Pancreas (tissue), 10 donors: Measurements from ENCODE around the gene PHKA1. TPM values are rescaled to one million over a fixed set of nuclear protein-coding genes. Genes with fewer than 3 reads are reported as not detected.
"Not testable (repeated sequence)": the region's sequence is repeated elsewhere in the genome, so short reads cannot be mapped to it uniquely, and the experiment has no call there.

Source experiments
- ATAC-seq, 4 donors: fragments of 200-7000 bp; cut with Tn5 transposase; one replicate each; pipeline versions ENCODE4 v1.8.0 to v1.9.1; 2020; ENCODE audit warnings: mild to moderate bottlenecking in 4 of 4, moderate library complexity in 4 of 4
- DNase-seq, 6 donors: peaks; one replicate each; pipeline ENCODE4 v3.0.0-alpha.2; 2020
- FAIRE-seq: peaks from 2 replicates; lab custom pipeline; 2012; peaks lifted over from hg19 to GRCh38; lab: Jason Lieb, UNC
- H3K27ac ChIP-seq, 4 donors: fragments of 200-600 bp; sonication (generic); 1 replicate in 3 of 4; 2 replicates in 1 of 4; pipeline versions ENCODE4 v1.5.0 to v1.8.0; 2020
- H3K27me3 ChIP-seq, 4 donors: fragments of 200-600 bp; one replicate each; pipeline ENCODE4 v1.8.0; 2021
- H3K36me3 ChIP-seq, 3 donors: fragments of 200-600 bp; sonication (generic) in 1 of 3; one replicate each; pipeline versions ENCODE4 v1.5.0 to v1.8.0; 2020 to 2021
- H3K4me1 ChIP-seq, 3 donors: fragments of 200-600 bp; one replicate each; pipeline ENCODE4 v1.8.0; 2021
- H3K4me3 ChIP-seq, 4 donors: fragments of 200-600 bp; sonication (generic) in 2 of 4; one replicate each; pipeline versions ENCODE4 v1.5.0 to v1.8.0; 2020 to 2021
- H3K9me3 ChIP-seq, 4 donors: fragments of 200-600 bp; one replicate each; pipeline ENCODE4 v1.8.0; 2021
- CTCF ChIP-seq, 4 donors: fragments of 200-600 bp; sonication (generic) in 3 of 4; IDR thresholded peaks; one replicate each; pipeline versions ENCODE4 v1.5.0 to v1.8.0; 2021; ENCODE audit warnings: antibody characterized with exemption in 4 of 4
- WGBS, 2 donors: extraction: QIAGEN DNeasy Blood & Tissue Kit; methylation state at CpG; one replicate each; pipeline ENCODE4 v1.1.7; 2013; 5-methylcytosine and 5-hydroxymethylcytosine counted together
- intact Hi-C, 3 donors: fragments of 100-400 bp; cut with DNase I; formaldehyde crosslinking; loops; one replicate each; pipeline versions ENCODE4 v1.11.1 to v1.14.2; 2022
- polyA plus RNA-seq, 2 donors: library from polyadenylated mRNA; stranded (reverse); fragments of 200-250 nt; gene quantifications; one replicate each; pipeline ENCODE4 v1.2.3, GENCODE V29; 2013
- total RNA-seq, 6 donors: library from RNA; stranded (reverse); fragmentation: NEBNext Ultra II Directional in 4 of 6; extraction: Animal tissue kit (Norgen Biotek cat#: 25700) in 4 of 6; gene quantifications; one replicate each; pipeline versions ENCODE4 v1.2.1 to v1.2.4, GENCODE V29; 2021 to 2023
- donor health status: healthy with polysubstance abuse.
- donor health status: DM: no; HTN: no; CAD: no; lungs with moderate emphysema.
- donor health status: DM: no; HTN: no; CAD: no.
- donor health status: control.
- donor health status: control.
- donor health status: Bipolar disorder and iron deficiency.
- donor health status: DM: yes; HTN: yes; CAD: no.
- donor health status: DM: no; HTN: no; CAD: no.
- donor health status: DM: no; HTN: no; CAD: no.
- donor health status: DM: yes; HTN: yes; CAD: no.

PHKA1 gene
- total and polyA plus RNA-seq, 8 donors, result 3.5 to 7.4 (median 5.0) TPM

- no peaks in the 10 kb centered on the region for H3K9me3 ChIP-seq
- 64 to 67% methylated on average over 2 of the region's 2 CpGs for WGBS, 2 donors
- FAIRE-seq (no peak), DNase-seq (no peak), ATAC-seq (peak in 3 of 4 donors; percentile 55 to 68 (median 60))
- TF ChIP-seq CTCF (IDR thresholded peaks at IDR 0.05), result no peak
- H3K36me3 ChIP-seq, result no peaks in the 10 kb centered on the region
- intact Hi-C loops, result no loop called here
- no peaks in the 10 kb centered on the region for H3K27me3 ChIP-seq
- H3K4me1 ChIP-seq, result no peaks in the 10 kb centered on the region
- H3K4me3 ChIP-seq, result no peak overlapping the region
- H3K27ac ChIP-seq, result no peak overlapping the region
These were observed 104.8 kb downstream of the PHKA1 start for GRCh38 chrX:72609313-72609712.

DNA sequence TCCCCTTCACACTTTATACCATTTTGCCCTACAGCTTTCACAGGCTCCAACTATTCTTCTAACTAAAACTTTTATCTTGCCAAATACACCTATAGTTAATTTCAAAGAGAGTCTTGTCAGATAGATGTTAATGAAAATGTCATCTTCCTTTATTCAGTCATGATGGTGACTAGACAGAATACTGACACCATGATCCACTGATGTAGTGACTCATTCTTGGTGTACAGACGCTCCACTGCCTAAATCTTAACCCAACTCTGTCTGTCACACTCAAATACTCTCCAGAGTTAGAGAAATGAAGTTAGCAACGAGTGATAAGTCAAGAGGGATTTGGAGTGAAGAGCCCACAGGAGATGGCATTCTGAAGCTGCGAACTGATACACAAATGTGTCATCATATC lies 109.4 kb downstream of the PHKA1 start:
- Histone ChIP-seq H3K36me3 (no peaks in the 10 kb centered on the region), H3K9me3 (no peaks in the 10 kb centered on the region), H3K27me3 (peaks cover 0 to 3% (median 0%) of the 10 kb centered on the region in 4 donors), H3K4me3 (no peak overlapping the region), H3K4me1 (no peaks in the 10 kb centered on the region), H3K27ac (no peak overlapping the region)
- intact Hi-C loops, result no loop called here
- DNase-seq (no peak), FAIRE-seq (no peak), ATAC-seq (no peak)
- WGBS, 2 donors, result 62 to 75% methylated on average over 3 of the region's 3 CpGs
- no peak for TF ChIP-seq CTCF (IDR thresholded peaks at IDR 0.05)

- H3K27me3 ChIP-seq, result peaks cover 0 to 4% (median 0%) of the 10 kb centered on the region in 4 donors
- H3K4me1 ChIP-seq, result no peaks in the 10 kb centered on the region
- intact Hi-C loops, result no loop called here
- no peaks in the 10 kb centered on the region for H3K9me3 ChIP-seq
- H3K36me3 ChIP-seq, result no peaks in the 10 kb centered on the region
- H3K27ac ChIP-seq, result no peak overlapping the region
- no peak for ATAC-seq
- FAIRE-seq, result no peak
- WGBS, 2 donors, result 78 to 97% methylated on average over 2 of the region's 2 CpGs
- DNase-seq, result no peak
- TF ChIP-seq CTCF (IDR thresholded peaks at IDR 0.05), result no peak
- no peak overlapping the region for H3K4me3 ChIP-seq
These were observed 110.0 kb downstream of the PHKA1 start for GRCh38 chrX:72604112-72604511.

DNA sequence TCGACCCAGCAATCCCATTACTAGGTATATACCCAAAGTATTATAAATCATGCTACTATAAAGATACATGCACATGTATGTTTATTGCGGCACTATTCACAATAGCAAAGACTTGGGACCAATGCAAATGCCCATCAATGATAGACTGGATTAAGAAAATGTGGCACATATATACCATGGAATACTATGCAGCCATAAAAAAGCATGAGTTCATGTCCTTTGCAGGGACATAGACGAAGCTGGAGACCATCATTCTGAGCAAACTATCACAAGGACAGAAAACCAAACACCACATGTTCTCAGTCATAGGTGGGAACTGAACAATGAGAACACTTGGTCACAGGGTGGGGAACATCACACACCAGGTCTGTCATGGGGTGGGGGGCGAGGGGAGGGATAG lies 123.1 kb downstream of the PHKA1 start:
- H3K27ac ChIP-seq, H3K27me3 ChIP-seq, intact Hi-C loops, H3K9me3 ChIP-seq, ATAC-seq, FAIRE-seq, H3K4me1 ChIP-seq, H3K4me3 ChIP-seq, H3K36me3 ChIP-seq, DNase-seq: not testable (repeated sequence)
- WGBS, 2 donors, result 67 to 95% methylated on average over 4 of the region's 4 CpGs

- no peaks in the 10 kb centered on the region for H3K9me3 ChIP-seq
- FAIRE-seq, result no peak
- intact Hi-C loops, result no loop called here
These were observed 129.9 kb downstream of the PHKA1 start for GRCh38 chrX:72584163-72584562.

More at GRCh38 chrX:72584163-72584562, 129.9 kb downstream of the PHKA1 start:
- 87 to 90% methylated on average over 3 of the region's 3 CpGs for WGBS, 2 donors
- DNase-seq, result no peak
- peaks cover 0 to 2% (median 0%) of the 10 kb centered on the region in 4 donors for H3K27me3 ChIP-seq
- no peaks in the 10 kb centered on the region for H3K4me1 ChIP-seq
- H3K27ac ChIP-seq, result no peak overlapping the region
- no peak for TF ChIP-seq CTCF (IDR thresholded peaks at IDR 0.05)
- no peaks in the 10 kb centered on the region for H3K36me3 ChIP-seq
- ATAC-seq, result no peak
- no peak overlapping the region for H3K4me3 ChIP-seq
